Measurements from ENCODE around the gene GDA. TPM values are rescaled to one million over a fixed set of nuclear protein-coding genes. Genes with fewer than 3 reads are reported as not detected.

GDA gene
- total RNA-seq, 1 donor from 2014 or later = 1.8 TPM

DNA sequence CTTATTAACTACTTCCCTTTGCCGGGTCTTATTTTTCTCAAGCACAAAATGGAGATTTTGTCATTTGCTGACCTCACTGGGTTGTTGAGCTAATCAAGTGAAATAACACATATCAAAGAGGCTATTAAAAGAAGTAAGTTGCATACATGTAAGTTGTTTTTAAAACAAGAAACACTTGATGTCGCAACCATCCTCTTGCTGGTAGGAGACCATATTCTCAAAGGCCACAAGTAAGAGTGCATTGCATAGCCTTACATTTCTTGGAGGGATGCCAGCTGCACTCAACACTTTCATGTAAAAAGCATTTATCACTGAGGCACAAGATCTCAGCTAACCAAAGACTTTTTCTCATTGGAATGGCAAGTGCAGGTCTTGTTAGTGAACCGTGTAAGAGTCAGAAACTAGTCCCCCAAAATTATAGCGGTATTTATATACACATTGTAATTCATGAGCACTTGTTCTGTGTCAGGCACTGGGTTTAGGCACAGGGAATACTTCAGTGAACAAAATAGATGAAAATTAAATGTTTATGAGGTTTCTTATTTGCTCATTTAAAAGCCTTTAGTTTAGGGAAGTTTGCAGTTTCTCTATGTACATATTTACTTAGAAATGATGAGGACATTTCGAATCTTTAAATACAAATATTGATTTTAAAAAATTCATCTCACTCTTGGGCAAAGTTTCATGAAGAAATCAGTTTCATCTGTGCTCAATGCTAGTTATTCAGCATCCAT, 143.8 kb downstream of the GDA start:
- no peaks in the 10 kb centered on the region for H3K27me3 ChIP-seq (ENCODE audit: control insufficient read depth, insufficient read depth, low read length)
- H3K4me3 ChIP-seq (ENCODE audit: low read depth, low read length) = no peak overlapping the region
- H3K36me3 ChIP-seq (ENCODE audit: control insufficient read depth, insufficient read depth, low read length) = no peaks in the 10 kb centered on the region
- FAIRE-seq (no peak), DNase-seq (ENCODE audit: low read depth) (peak; percentile 91)
- TF ChIP-seq, protein P1, sequence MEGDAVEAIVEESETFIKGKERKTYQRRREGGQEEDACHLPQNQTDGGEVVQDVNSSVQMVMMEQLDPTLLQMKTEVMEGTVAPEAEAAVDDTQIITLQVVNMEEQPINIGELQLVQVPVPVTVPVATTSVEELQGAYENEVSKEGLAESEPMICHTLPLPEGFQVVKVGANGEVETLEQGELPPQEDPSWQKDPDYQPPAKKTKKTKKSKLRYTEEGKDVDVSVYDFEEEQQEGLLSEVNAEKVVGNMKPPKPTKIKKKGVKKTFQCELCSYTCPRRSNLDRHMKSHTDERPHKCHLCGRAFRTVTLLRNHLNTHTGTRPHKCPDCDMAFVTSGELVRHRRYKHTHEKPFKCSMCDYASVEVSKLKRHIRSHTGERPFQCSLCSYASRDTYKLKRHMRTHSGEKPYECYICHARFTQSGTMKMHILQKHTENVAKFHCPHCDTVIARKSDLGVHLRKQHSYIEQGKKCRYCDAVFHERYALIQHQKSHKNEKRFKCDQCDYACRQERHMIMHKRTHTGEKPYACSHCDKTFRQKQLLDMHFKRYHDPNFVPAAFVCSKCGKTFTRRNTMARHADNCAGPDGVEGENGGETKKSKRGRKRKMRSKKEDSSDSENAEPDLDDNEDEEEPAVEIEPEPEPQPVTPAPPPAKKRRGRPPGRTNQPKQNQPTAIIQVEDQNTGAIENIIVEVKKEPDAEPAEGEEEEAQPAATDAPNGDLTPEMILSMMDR (IDR thresholded peaks at IDR 0.05; ENCODE audit: insufficient read depth, low read length, severe bottlenecking) = no peak

DNA sequence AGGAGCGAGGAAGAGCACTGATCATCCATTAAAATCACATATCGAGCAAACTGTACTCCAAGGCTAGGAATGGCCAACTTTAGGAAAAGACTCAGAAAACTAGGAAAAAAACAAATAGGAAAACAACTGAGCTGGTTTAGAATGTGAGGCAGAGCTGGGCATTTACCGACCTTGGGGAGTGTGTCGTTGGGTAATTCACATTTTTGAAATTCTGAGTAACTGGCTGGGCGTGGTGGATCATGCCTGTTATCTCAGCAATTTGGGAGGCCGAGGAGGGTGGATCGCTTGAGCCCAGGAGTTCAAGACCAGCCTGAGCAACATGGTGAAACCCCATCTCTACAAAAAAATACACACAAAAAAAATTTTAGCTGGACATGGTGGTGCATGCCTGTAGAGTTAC, 145.7 kb downstream of the GDA start:
- no peak for FAIRE-seq
- Histone ChIP-seq H3K27me3 (ENCODE audit: control insufficient read depth, insufficient read depth, low read length) (no peaks in the 10 kb centered on the region), H3K4me3 (ENCODE audit: low read depth, low read length) (no peak overlapping the region), H3K36me3 (ENCODE audit: control insufficient read depth, insufficient read depth, low read length) (no peaks in the 10 kb centered on the region)
- DNase-seq (ENCODE audit: low read depth) = peak; percentile 80
- TF ChIP-seq, protein P1 (IDR thresholded peaks at IDR 0.05; ENCODE audit: insufficient read depth, low read length, severe bottlenecking) = no peak

DNA sequence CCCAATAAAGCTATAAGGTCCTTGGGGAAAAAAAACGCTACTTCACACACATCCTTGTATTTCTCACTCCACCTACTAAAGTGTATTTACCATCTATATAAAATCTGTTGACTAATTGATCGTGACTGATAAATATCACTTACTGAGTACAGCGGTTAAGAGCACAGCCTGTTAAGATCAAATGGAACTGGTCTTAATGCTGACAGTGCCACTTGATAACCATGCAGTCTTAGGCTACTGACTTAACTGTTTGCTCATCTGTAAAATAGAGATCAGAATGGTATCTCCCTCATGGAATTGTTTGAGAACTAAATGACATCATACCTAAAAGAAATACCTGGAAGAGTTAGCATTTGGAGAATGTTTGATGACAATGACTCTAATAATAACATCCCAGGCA, 148.3 kb downstream of the GDA start:
- Histone ChIP-seq H3K27me3 (ENCODE audit: control insufficient read depth, insufficient read depth, low read length) (no peaks in the 10 kb centered on the region), H3K36me3 (ENCODE audit: control insufficient read depth, insufficient read depth, low read length) (no peaks in the 10 kb centered on the region), H3K4me3 (ENCODE audit: low read depth, low read length) (no peak overlapping the region)
- TF ChIP-seq, protein P1 (IDR thresholded peaks at IDR 0.05; ENCODE audit: insufficient read depth, low read length, severe bottlenecking) = no peak
- DNase-seq (ENCODE audit: low read depth) (no peak), FAIRE-seq (no peak)

DNA sequence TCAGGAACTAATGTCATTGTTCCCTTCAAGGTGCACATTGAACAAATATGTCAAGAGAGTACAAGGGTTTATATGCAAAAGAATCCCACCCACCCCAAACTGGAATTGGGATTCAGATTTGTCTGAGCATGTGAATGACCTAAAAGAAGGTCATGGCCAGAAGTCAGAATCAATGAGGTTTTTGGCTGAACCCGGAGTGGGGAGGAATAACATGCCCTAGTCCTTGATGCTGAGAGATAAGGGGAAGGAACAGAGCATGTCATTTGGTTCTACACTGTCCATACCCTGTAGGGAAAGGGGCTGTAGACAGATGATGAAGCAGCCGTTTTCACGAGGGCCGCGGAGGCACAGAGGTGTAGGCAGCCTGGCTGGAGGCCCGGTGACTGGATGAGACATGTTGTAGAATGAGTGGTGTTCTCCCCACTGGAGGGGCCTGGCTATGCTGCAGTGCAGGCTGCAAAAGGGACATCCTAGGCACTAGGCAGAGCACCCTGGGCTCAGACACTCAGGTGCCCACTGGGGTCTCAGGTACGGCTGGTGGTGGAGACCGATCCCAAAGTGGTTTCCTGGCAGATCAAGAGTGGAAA, 149.9 kb downstream of the GDA start:
- TF ChIP-seq, protein P1 (IDR thresholded peaks at IDR 0.05; ENCODE audit: insufficient read depth, low read length, severe bottlenecking) = no peak
- no peak for FAIRE-seq
- H3K36me3 ChIP-seq (ENCODE audit: control insufficient read depth, insufficient read depth, low read length) = no peaks in the 10 kb centered on the region

DNA sequence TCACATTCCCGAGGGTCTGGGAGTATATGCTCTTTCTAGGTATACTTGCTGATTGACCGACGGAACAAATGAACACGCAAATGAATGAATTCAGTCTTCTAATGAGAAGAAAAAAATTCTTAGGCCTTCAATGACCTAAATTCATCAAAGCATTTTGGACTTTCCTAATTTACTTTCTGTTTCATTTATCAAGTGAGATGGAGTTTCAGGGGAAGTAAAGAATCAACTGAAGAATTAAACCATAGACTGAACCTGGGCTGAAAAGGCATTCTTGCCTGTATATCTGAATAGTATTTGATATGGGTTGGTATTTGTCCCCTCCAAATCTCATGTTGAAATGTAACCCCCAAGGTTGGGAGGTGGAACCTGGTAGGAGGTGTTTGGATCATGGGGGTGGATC, 151.6 kb downstream of the GDA start:
- no peak for DNase-seq (ENCODE audit: low read depth)
- no peaks in the 10 kb centered on the region for H3K36me3 ChIP-seq (ENCODE audit: control insufficient read depth, insufficient read depth, low read length)
- no peak overlapping the region for H3K4me3 ChIP-seq (ENCODE audit: low read depth, low read length)
- TF ChIP-seq, protein P1 (IDR thresholded peaks at IDR 0.05; ENCODE audit: insufficient read depth, low read length, severe bottlenecking) = no peak
- no peak for FAIRE-seq
- H3K27me3 ChIP-seq (ENCODE audit: control insufficient read depth, insufficient read depth, low read length) = no peaks in the 10 kb centered on the region

More for the DNA sequence above, 149.9 kb downstream of the GDA start:
- DNase-seq (ENCODE audit: low read depth) = peak; percentile 48
- Histone ChIP-seq H3K27me3 (ENCODE audit: control insufficient read depth, insufficient read depth, low read length) (no peaks in the 10 kb centered on the region), H3K4me3 (ENCODE audit: low read depth, low read length) (no peak overlapping the region)

Other genes with a start within 250 kb of the GDA start
- gene ABHD17B, start 238.2 kb upstream of the GDA start, total RNA-seq = 24.7 and 32.5 TPM in 2 replicates
- 11.3 and 14.1 TPM in 2 replicates for gene C9orf85, start 237.8 kb upstream of the GDA start, total RNA-seq
- gene C9orf57, start 88.8 kb upstream of the GDA start, total RNA-seq = not detected in 2 replicates
- gene ZFAND5, start 215.8 kb downstream of the GDA start, total RNA-seq = 36.1 and 60.9 TPM in 2 replicates

All from bronchial epithelial cell (primary cell).